Common myeloid progenitor, CD34-positive (primary cell): ENCODE data around the gene HSD17B14.

Experiments
- CTCF ChIA-PET: fragments of 350-600 bp; sonication (Branson Sonifier 250); formaldehyde crosslinking; loops from one replicate; lab custom pipeline; 2021; ENCODE audit warnings: antibody characterized with exemption; lab: Charles Lee
- POLR2A ChIA-PET: fragments of 350-600 bp; sonication (Branson Sonifier 250); formaldehyde crosslinking; loops from one replicate; lab custom pipeline; 2021; ENCODE audit warnings: antibody characterized with exemption; lab: Charles Lee
- DNase-seq, 3 donors: peaks; one replicate each; pipeline versions ENCODE4 v3.0.0 to v3.0.0-alpha.2; 2013
- H3K27ac ChIP-seq, 2 experiments: 1 replicate in 1 of 2; 2 replicates in 1 of 2; pipeline ENCODE4 v1.7.0; 2013; ENCODE audit warnings: inconsistent platforms in 2 of 2, low read length in 2 of 2, mild to moderate bottlenecking in 2 of 2, low read depth in 1 of 2, moderate library complexity in 1 of 2; ENCODE audit not compliant: severe bottlenecking in 2 of 2, insufficient read depth in 1 of 2, poor library complexity in 1 of 2
- H3K27me3 ChIP-seq, 5 experiments: replicated peaks in 2 of 5; 1 replicate in 3 of 5; 2 replicates in 2 of 5; pipeline versions ENCODE4 v1.6.1 to v1.7.0; 2013; ENCODE audit warnings: low read length in 4 of 5, mild to moderate bottlenecking in 2 of 5, moderate library complexity in 2 of 5, inconsistent platforms in 1 of 5; ENCODE audit not compliant: insufficient read depth in 5 of 5, control insufficient read depth in 4 of 5
- H3K36me3 ChIP-seq, 4 experiments: 1 replicate in 2 of 4; 2 replicates in 2 of 4; pipeline versions ENCODE4 v1.6.1 to v1.7.0; 2013; ENCODE audit warnings: low read length in 3 of 4, control low read depth in 1 of 4, mild to moderate bottlenecking in 1 of 4; ENCODE audit not compliant: control insufficient read depth in 4 of 4, insufficient read depth in 4 of 4
- H3K4me1 ChIP-seq, 4 experiments: 1 replicate in 3 of 4; 2 replicates in 1 of 4; pipeline versions ENCODE4 v1.6.1 to v1.7.1; 2013; ENCODE audit warnings: low read length in 3 of 4, mild to moderate bottlenecking in 3 of 4, control low read depth in 1 of 4, inconsistent platforms in 1 of 4, moderate library complexity in 1 of 4; ENCODE audit not compliant: control insufficient read depth in 4 of 4, insufficient read depth in 4 of 4; ENCODE audit errors: control extremely low read depth in 1 of 4
- H3K4me3 ChIP-seq, 7 experiments: 1 replicate in 4 of 7; 2 replicates in 3 of 7; pipeline versions ENCODE4 v1.5.1 to v1.7.0; 2013; ENCODE audit warnings: mild to moderate bottlenecking in 7 of 7, low read length in 6 of 7, moderate library complexity in 6 of 7, inconsistent platforms in 2 of 7, low read depth in 2 of 7, control low read depth in 1 of 7; ENCODE audit not compliant: insufficient read depth in 4 of 7, control insufficient read depth in 1 of 7; ENCODE audit errors: extremely low read depth in 1 of 7
- H3K9me3 ChIP-seq, 5 experiments: 1 replicate in 4 of 5; 2 replicates in 1 of 5; pipeline versions ENCODE4 v1.6.1 to v1.7.1; 2013; ENCODE audit warnings: low read length in 4 of 5, mild to moderate bottlenecking in 2 of 5, inconsistent platforms in 1 of 5, low read depth in 1 of 5, moderate library complexity in 1 of 5; ENCODE audit not compliant: control insufficient read depth in 4 of 5, insufficient read depth in 2 of 5; ENCODE audit errors: control extremely low read depth in 1 of 5
- WGBS: methylation state at CpG from one replicate; pipeline ENCODE4 v1.1.5; 2013; ENCODE audit not compliant: insufficient coverage; 5-methylcytosine and 5-hydroxymethylcytosine counted together

The HSD17B14 gene

GRCh38 chr19:48833049-48833448, 3.2 kb downstream of the HSD17B14 start:
- ChIA-PET POLR2A (no interaction called here), CTCF (interaction anchor here (2.0 to 3.8 kb wide), 2 partner anchors 9 to 38 kb away, joined by 6 to 21 read pairs; no protein-coding TSS in a partner anchor)
- H3K27ac ChIP-seq: no peak overlapping the region

GRCh38 chr19:48830965-48831364, 5.3 kb downstream of the HSD17B14 start:
- Histone ChIP-seq H3K27me3 (no peaks in the 10 kb centered on the region), H3K27ac (no peak overlapping the region), H3K9me3 (no peaks in the 10 kb centered on the region), H3K4me1 (peaks cover 0 to 8% (median 7%) of the 10 kb centered on the region in 4 experiments), H3K4me3 (no peak overlapping the region), H3K36me3 (no peaks in the 10 kb centered on the region)
- no peak for DNase-seq
- 100% methylated on average over 2 of the region's 4 CpGs for WGBS
- ChIA-PET CTCF (interaction anchor here (0.6 to 3.8 kb wide), 7 partner anchors 11 to 153 kb away, joined by 4 to 21 read pairs (median 6); no protein-coding TSS in a partner anchor), POLR2A (no interaction called here)

More at GRCh38 chr19:48833049-48833448, 3.2 kb downstream of the HSD17B14 start:
- Histone ChIP-seq H3K36me3 (no peaks in the 10 kb centered on the region), H3K27me3 (no peaks in the 10 kb centered on the region), H3K4me3 (no peak overlapping the region), H3K9me3 (no peaks in the 10 kb centered on the region), H3K4me1 (peaks cover 0 to 25% (median 22%) of the 10 kb centered on the region in 4 experiments)
- no peak for DNase-seq
- 82% methylated on average over 5 of the region's 5 CpGs for WGBS

- WGBS: 96% methylated on average over 7 of the region's 9 CpGs
- CTCF ChIA-PET: interaction anchor here (0.6 to 2.3 kb wide), 9 partner anchors 12 to 155 kb away, joined by 3 to 13 read pairs (median 4); no protein-coding TSS in a partner anchor
Observed at GRCh38 chr19:48830088-48830487, 6.2 kb downstream of the HSD17B14 start.

GRCh38 chr19:48826606-48827020, 9.7 kb downstream of the HSD17B14 start:
- Histone ChIP-seq H3K27me3 (no peaks in the 10 kb centered on the region), H3K4me3 (no peak overlapping the region), H3K27ac (no peak overlapping the region), H3K36me3 (no peaks in the 10 kb centered on the region), H3K9me3 (no peaks in the 10 kb centered on the region), H3K4me1 (no peaks in the 10 kb centered on the region)
- ChIA-PET CTCF (interaction anchor here (1.5 to 2.0 kb wide), 2 partner anchors 15 to 39 kb away, joined by 3 to 5 read pairs; no protein-coding TSS in a partner anchor), POLR2A (interaction anchor here (0.7 kb wide), 1 partner anchor 609 kb away, joined by 4 read pairs; no protein-coding TSS in a partner anchor)
- 96% methylated on average over 8 of the region's 8 CpGs for WGBS
- no peak for DNase-seq

More at GRCh38 chr19:48830088-48830487, 6.2 kb downstream of the HSD17B14 start:
- Histone ChIP-seq H3K36me3 (no peaks in the 10 kb centered on the region), H3K4me3 (no peak overlapping the region), H3K9me3 (no peaks in the 10 kb centered on the region), H3K27ac (no peak overlapping the region), H3K4me1 (no peaks in the 10 kb centered on the region), H3K27me3 (no peaks in the 10 kb centered on the region)
- POLR2A ChIA-PET: no interaction called here
- DNase-seq: no peak

GRCh38 chr19:48822514-48822913, 13.8 kb downstream of the HSD17B14 start:
- Histone ChIP-seq H3K9me3 (no peaks in the 10 kb centered on the region), H3K27me3 (no peaks in the 10 kb centered on the region), H3K36me3 (no peaks in the 10 kb centered on the region), H3K4me1 (no peaks in the 10 kb centered on the region), H3K27ac (no peak overlapping the region), H3K4me3 (no peak overlapping the region)
- no peak for DNase-seq
- ChIA-PET POLR2A (no interaction called here), CTCF (no interaction called here)
- 94% methylated on average over 2 of the region's 2 CpGs for WGBS

GRCh38 chr19:48821633-48822032, 14.7 kb downstream of the HSD17B14 start:
- ChIA-PET POLR2A (no interaction called here), CTCF (no interaction called here)
- H3K4me3 ChIP-seq: no peak overlapping the region
- DNase-seq: no peak
- no peak overlapping the region for H3K27ac ChIP-seq
- H3K36me3 ChIP-seq: no peaks in the 10 kb centered on the region
- H3K27me3 ChIP-seq: no peaks in the 10 kb centered on the region
- no peaks in the 10 kb centered on the region for H3K4me1 ChIP-seq
- 80% methylated on average over 5 of the region's 5 CpGs for WGBS
- H3K9me3 ChIP-seq: no peaks in the 10 kb centered on the region

GRCh38 chr19:48819366-48819816, 16.9 kb downstream of the HSD17B14 start:
- H3K4me3 ChIP-seq: no peak overlapping the region
- H3K27me3 ChIP-seq: no peaks in the 10 kb centered on the region
- no peaks in the 10 kb centered on the region for H3K36me3 ChIP-seq
- no peak for DNase-seq
- no peaks in the 10 kb centered on the region for H3K9me3 ChIP-seq
- ChIA-PET CTCF (no interaction called here), POLR2A (no interaction called here)
- WGBS: 92% methylated on average over 4 of the region's 4 CpGs
- H3K4me1 ChIP-seq: no peaks in the 10 kb centered on the region
- no peak overlapping the region for H3K27ac ChIP-seq
